Keratinocyte (primary cell): ENCODE results near the gene AQP2. TPM values are rescaled to one million over a fixed set of nuclear protein-coding genes. Genes with fewer than 3 reads are reported as not detected.
A peak's percentile ranks its signal among the peaks of the same experiment; 100 is the strongest.

ENCODE experiments used
- DNase-seq: peaks from one replicate; pipeline ENCODE4 v3.0.0-alpha.2; 2011; ENCODE audit warnings: low read depth, missing footprints, low spot score
- FAIRE-seq: peaks from 2 replicates; lab custom pipeline; 2011; peaks lifted over from hg19 to GRCh38; lab: Jason Lieb, UNC
- H2AFZ ChIP-seq: 2 replicates; pipeline ENCODE4 v1.6.0; 2012; ENCODE audit warnings: low read length, control low read depth, inconsistent platforms; ENCODE audit not compliant: control insufficient read depth
- H3K27ac ChIP-seq: 2 replicates; pipeline ENCODE4 v1.5.1; 2011; ENCODE audit warnings: low read length; ENCODE audit not compliant: control insufficient read depth, insufficient read depth
- H3K27me3 ChIP-seq: 3 replicates; pipeline ENCODE4 v1.6.0; 2011; ENCODE audit warnings: low read length; ENCODE audit not compliant: control insufficient read depth, insufficient read depth; ENCODE audit errors: extremely low read depth
- H3K36me3 ChIP-seq, 2 experiments: 2 replicates in 1 of 2; 3 replicates in 1 of 2; pipeline ENCODE4 v1.5.1; 2011; ENCODE audit warnings: low read length in 2 of 2, mild to moderate bottlenecking in 1 of 2; ENCODE audit not compliant: control insufficient read depth in 2 of 2, insufficient read depth in 2 of 2; ENCODE audit errors: extremely low read depth in 1 of 2
- H3K4me1 ChIP-seq: 3 replicates; pipeline ENCODE4 v1.5.1; 2011; ENCODE audit warnings: low read length; ENCODE audit not compliant: control insufficient read depth, insufficient read depth; ENCODE audit errors: extremely low read depth
- H3K4me2 ChIP-seq: 3 replicates; pipeline ENCODE4 v1.6.0; 2011; ENCODE audit warnings: low read depth, low read length; ENCODE audit not compliant: control insufficient read depth, insufficient read depth; ENCODE audit errors: extremely low read depth
- H3K4me3 ChIP-seq, 3 experiments: fragments of 200-600 bp in 1 of 3; sonication (generic) in 1 of 3; 2 replicates in 2 of 3; 3 replicates in 1 of 3; pipeline ENCODE4 v1.5.1; 2011 to 2016; ENCODE audit warnings: low read length in 3 of 3, mild to moderate bottlenecking in 3 of 3, control low read depth in 2 of 3, inconsistent platforms in 1 of 3, low read depth in 1 of 3, mixed read lengths in 1 of 3, mixed run types in 1 of 3, moderate library complexity in 1 of 3; ENCODE audit not compliant: control insufficient read depth in 2 of 3, insufficient read depth in 2 of 3; ENCODE audit errors: extremely low read depth in 1 of 3
- H3K79me2 ChIP-seq: 2 replicates; pipeline ENCODE4 v1.6.0; 2012; ENCODE audit warnings: low read length; ENCODE audit not compliant: control insufficient read depth, insufficient read depth
- H3K9ac ChIP-seq: 3 replicates; pipeline ENCODE4 v1.6.0; 2011; ENCODE audit warnings: low read length; ENCODE audit not compliant: control insufficient read depth, insufficient read depth; ENCODE audit errors: extremely low read depth
- H3K9me1 ChIP-seq: 3 replicates; pipeline ENCODE4 v1.6.0; 2011; ENCODE audit warnings: low read length; ENCODE audit not compliant: control insufficient read depth, insufficient read depth; ENCODE audit errors: extremely low read depth
- H3K9me3 ChIP-seq: 2 replicates; pipeline ENCODE4 v1.5.1; 2012; ENCODE audit warnings: low read depth, low read length; ENCODE audit not compliant: control insufficient read depth
- H4K20me1 ChIP-seq: 3 replicates; pipeline ENCODE4 v1.6.0; 2011; ENCODE audit warnings: low read length; ENCODE audit not compliant: control insufficient read depth, insufficient read depth; ENCODE audit errors: extremely low read depth
- CTCF ChIP-seq, 3 experiments: IDR thresholded peaks in 1 of 3; conservative IDR thresholded peaks in 1 of 3; optimal IDR thresholded peaks in 1 of 3; 2 replicates in 2 of 3; 3 replicates in 1 of 3; pipeline versions ENCODE3 to v1.5.1; 2011; ENCODE audit warnings: low read length in 3 of 3, mild to moderate bottlenecking in 3 of 3, moderate library complexity in 2 of 3, control low read depth in 1 of 3, inconsistent platforms in 1 of 3; ENCODE audit not compliant: insufficient read depth in 2 of 3; ENCODE audit errors: extremely low read depth in 1 of 3
- EZH2 ChIP-seq: IDR thresholded peaks from one replicate; pipeline ENCODE4 v1.6.1; 2012; ENCODE audit warnings: inconsistent platforms, mild to moderate bottlenecking, low read length, moderate library complexity
- dilution Hi-C: fragments of 300-500 bp; cut with MboI; formaldehyde crosslinking; loops from one replicate; pipeline ENCODE4 v1.7.0; 2020; ENCODE audit warnings: low sequenced_read_pairs; ENCODE audit not compliant: extremely low pct_ligation_motif_present
- polyA plus RNA-seq, 5 experiments: library from polyadenylated mRNA; depleted of rRNA in 3 of 5; stranded (reverse) in 3 of 5; stranded (forward) in 1 of 5; unstranded in 1 of 5; fragments of >200 nt; gene quantifications; 1 replicate in 1 of 5; 2 replicates in 3 of 5; 3 replicates in 1 of 5; pipeline versions ENCODE4 v1.2.1 to v1.2.3, GENCODE V29; 2011 to 2012; ENCODE audit warnings: missing spikeins in 2 of 5, low read depth in 1 of 5, low replicate concordance in 1 of 5

Gene AQP2
- polyA plus RNA-seq, 1 donor (not counting 4 experiments of a cell fraction or from before 2014, with no cell fraction given), result not detected

- FAIRE-seq, result peak; percentile 99
- H3K27me3 ChIP-seq, result no peaks in the 10 kb centered on the region
Observed at GRCh38 chr12:49937639-49938300, 12.8 kb upstream of the AQP2 start.

GRCh38 chr12:49939307-49939706 lies 11.2 kb upstream of the AQP2 start:
- no peak for TF ChIP-seq CTCF (optimal IDR thresholded peaks at IDR 0.05 in 1 of 3, IDR thresholded peaks at IDR 0.05 in 1 of 3, conservative IDR thresholded peaks at IDR 0.05 in 1 of 3; ENCODE audit: extremely low read depth in 1 of 3, insufficient read depth in 2 of 3, low read length in 3 of 3)
- no peak for TF ChIP-seq EZH2
- Histone ChIP-seq H3K9me1 (no peaks in the 10 kb centered on the region), H3K27ac (no peak overlapping the region), H3K4me3 (no peak overlapping the region), H3K9me3 (no peaks in the 10 kb centered on the region), H3K79me2 (no peaks in the 10 kb centered on the region), H3K27me3 (no peaks in the 10 kb centered on the region), H3K36me3 (no peaks in the 10 kb centered on the region), H3K4me2 (no peak overlapping the region), H3K4me1 (peaks cover 31% of the 10 kb centered on the region), H2AFZ (no peak overlapping the region), H3K9ac (no peak overlapping the region), H4K20me1 (no peaks in the 10 kb centered on the region)
- no peak for FAIRE-seq
- dilution Hi-C loops, result no loop called here
- DNase-seq, result no peak

More at GRCh38 chr12:49937639-49938300, 12.8 kb upstream of the AQP2 start:
- Histone ChIP-seq H3K9ac (peak overlapping the region; percentile 22), H3K9me3 (no peaks in the 10 kb centered on the region), H3K9me1 (no peaks in the 10 kb centered on the region), H3K36me3 (no peaks in the 10 kb centered on the region), H3K4me2 (peak overlapping the region; percentile 65), H3K4me1 (peaks cover 25% of the 10 kb centered on the region), H3K79me2 (no peaks in the 10 kb centered on the region), H3K4me3 (peak overlapping the region in 2 of 3 experiments; percentile 18 to 32), H2AFZ (peak overlapping the region; percentile 73), H4K20me1 (no peaks in the 10 kb centered on the region), H3K27ac (peak overlapping the region; percentile 59)
- DNase-seq, result peak; percentile 38
- TF ChIP-seq EZH2 (no peak), CTCF (optimal IDR thresholded peaks at IDR 0.05 in 1 of 3, IDR thresholded peaks at IDR 0.05 in 1 of 3, conservative IDR thresholded peaks at IDR 0.05 in 1 of 3; ENCODE audit: extremely low read depth in 1 of 3, insufficient read depth in 2 of 3, low read length in 3 of 3) (no peak)
- dilution Hi-C loops, result no loop called here
